ENCODE results near the gene MPL. TPM values are rescaled to one million over a fixed set of nuclear protein-coding genes. Genes with fewer than 3 reads are reported as not detected.

MPL gene
- total RNA-seq, 2 donors from 2014 or later: not detected

- no peaks in the 10 kb centered on the region for H3K27me3 Mint-ChIP-seq
- peaks cover 12% of the 10 kb centered on the region in 2 donors for H3K4me1 Mint-ChIP-seq (ENCODE audit: low read depth in 2 of 2)
- no peaks in the 10 kb centered on the region for H3K36me3 Mint-ChIP-seq
- no peak overlapping the region for H3K4me3 Mint-ChIP-seq
- DNase-seq (ENCODE audit: low spot score) (no peak), ATAC-seq (no peak)
- no peak overlapping the region for H3K27ac Mint-ChIP-seq
- no peaks in the 10 kb centered on the region for H3K9me3 Mint-ChIP-seq
These were observed 35.7 kb downstream of the MPL start for GRCh38 chr1:43373066-43373940.

- no peak overlapping the region for H3K4me3 Mint-ChIP-seq
- H3K27me3 Mint-ChIP-seq: no peaks in the 10 kb centered on the region
- peaks cover 5 to 8% of the 10 kb centered on the region in 2 donors for H3K4me1 Mint-ChIP-seq (ENCODE audit: low read depth in 2 of 2)
- peaks cover 5% of the 10 kb centered on the region for H3K36me3 Mint-ChIP-seq
- DNase-seq (ENCODE audit: low spot score) (no peak), ATAC-seq (no peak)
- H3K27ac Mint-ChIP-seq: no peak overlapping the region
- no peaks in the 10 kb centered on the region for H3K9me3 Mint-ChIP-seq
These were observed 39.2 kb downstream of the MPL start for GRCh38 chr1:43376723-43377235.

DNA sequence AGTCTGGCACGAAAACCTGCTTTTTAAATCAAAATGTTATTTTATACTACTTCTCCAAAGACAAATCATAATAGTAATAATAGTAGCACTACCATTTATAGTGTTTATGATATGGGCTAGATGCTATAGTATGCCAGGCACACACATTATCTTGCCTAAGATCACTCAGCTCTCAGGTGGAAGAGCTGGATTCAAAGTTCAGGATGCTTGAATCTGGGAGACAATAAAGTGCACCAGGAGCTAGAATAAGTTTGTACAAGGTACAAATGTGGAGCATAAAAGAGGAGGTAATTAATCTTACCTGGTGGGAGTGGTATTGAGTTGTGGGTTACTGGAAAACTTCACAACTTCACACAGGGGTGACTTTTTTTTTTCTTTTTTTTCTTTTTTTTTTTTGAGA lies 40.2 kb downstream of the MPL start:
- no peaks in the 10 kb centered on the region for H3K27me3 Mint-ChIP-seq

DNA sequence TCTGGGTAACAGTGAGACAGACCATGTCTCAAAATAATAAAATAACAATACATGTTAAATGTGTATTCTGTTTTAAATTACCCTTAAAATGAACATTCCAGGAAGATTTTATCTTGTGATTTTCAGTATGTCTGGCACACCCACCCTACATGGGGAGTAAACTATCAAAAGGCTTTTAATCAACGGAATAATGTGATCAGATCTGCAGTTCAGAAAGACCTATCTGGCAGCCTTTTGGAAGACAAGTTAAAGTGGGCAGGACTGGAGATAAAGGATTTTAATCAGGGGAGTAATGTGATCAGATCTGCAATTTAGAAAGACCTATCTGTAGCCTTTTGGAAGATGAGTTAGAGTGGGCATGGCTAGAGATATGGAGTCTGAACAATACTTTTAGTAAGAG lies 41.9 kb downstream of the MPL start:
- H3K4me3 Mint-ChIP-seq: no peak overlapping the region
- DNase-seq (ENCODE audit: low spot score) (no peak), ATAC-seq (no peak)
- no peaks in the 10 kb centered on the region for H3K27me3 Mint-ChIP-seq
- no peak overlapping the region for H3K27ac Mint-ChIP-seq
- H3K9me3 Mint-ChIP-seq: no peaks in the 10 kb centered on the region
- peaks cover 14% of the 10 kb centered on the region for H3K36me3 Mint-ChIP-seq
- peaks cover 5 to 8% of the 10 kb centered on the region in 2 donors for H3K4me1 Mint-ChIP-seq (ENCODE audit: low read depth in 2 of 2)

More for the DNA sequence above, 40.2 kb downstream of the MPL start:
- Mint-ChIP-seq H3K9me3 (no peaks in the 10 kb centered on the region), H3K27ac (no peak overlapping the region), H3K36me3 (peaks cover 5% of the 10 kb centered on the region), H3K4me3 (no peak overlapping the region), H3K4me1 (ENCODE audit: low read depth in 2 of 2) (peaks cover 5 to 8% of the 10 kb centered on the region in 2 donors)
- DNase-seq (ENCODE audit: low spot score) (no peak), ATAC-seq (no peak)

GRCh38 chr1:43381612-43382011 lies 44.0 kb downstream of the MPL start:
- no peak for DNase-seq (ENCODE audit: low spot score)
- ATAC-seq: no peak
- peaks cover 23% of the 10 kb centered on the region for H3K36me3 Mint-ChIP-seq
- no peaks in the 10 kb centered on the region for H3K27me3 Mint-ChIP-seq
- no peaks in the 10 kb centered on the region for H3K9me3 Mint-ChIP-seq
- H3K27ac Mint-ChIP-seq: no peak overlapping the region
- peaks cover 5 to 9% of the 10 kb centered on the region in 2 donors for H3K4me1 Mint-ChIP-seq (ENCODE audit: low read depth in 2 of 2)
- no peak overlapping the region for H3K4me3 Mint-ChIP-seq

DNA sequence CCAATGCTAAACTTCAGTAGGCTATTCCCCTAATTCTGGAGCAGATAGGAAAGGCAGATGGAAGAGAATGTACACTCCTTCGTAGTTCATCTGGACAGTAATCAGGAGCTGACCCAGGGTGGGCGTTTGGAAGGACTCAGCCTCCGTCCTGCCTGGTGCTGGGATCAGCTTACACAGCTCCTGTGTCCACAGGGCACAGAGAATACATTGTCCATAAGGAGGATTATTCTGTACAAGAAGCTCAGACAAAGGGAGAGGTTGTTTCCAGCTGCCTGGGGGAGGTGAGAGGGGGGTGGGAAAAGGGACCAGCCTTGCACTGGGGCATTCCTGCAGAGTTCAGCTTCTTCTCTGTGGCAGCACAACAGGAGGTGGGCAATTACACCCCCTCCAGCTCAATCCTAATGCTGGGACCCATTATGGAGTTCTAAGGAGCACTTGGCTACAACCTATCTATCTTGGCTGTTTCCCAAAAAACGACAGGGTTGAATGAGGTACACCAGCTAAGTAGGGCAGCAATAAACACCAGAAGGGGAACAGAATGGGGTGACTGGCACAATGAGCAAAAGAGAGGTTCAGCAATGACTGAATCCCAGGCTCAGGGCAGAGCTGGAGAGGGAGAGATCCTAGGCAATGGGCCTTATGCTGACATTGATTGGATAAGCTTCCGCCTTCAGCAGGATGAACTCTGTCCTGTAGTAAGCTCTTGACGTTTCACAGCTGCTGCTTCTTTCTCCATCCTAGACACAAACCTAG lies 44.6 kb downstream of the MPL start:
- H3K9me3 Mint-ChIP-seq: no peaks in the 10 kb centered on the region
- peaks cover 28% of the 10 kb centered on the region for H3K36me3 Mint-ChIP-seq
- no peak overlapping the region for H3K27ac Mint-ChIP-seq

DNA sequence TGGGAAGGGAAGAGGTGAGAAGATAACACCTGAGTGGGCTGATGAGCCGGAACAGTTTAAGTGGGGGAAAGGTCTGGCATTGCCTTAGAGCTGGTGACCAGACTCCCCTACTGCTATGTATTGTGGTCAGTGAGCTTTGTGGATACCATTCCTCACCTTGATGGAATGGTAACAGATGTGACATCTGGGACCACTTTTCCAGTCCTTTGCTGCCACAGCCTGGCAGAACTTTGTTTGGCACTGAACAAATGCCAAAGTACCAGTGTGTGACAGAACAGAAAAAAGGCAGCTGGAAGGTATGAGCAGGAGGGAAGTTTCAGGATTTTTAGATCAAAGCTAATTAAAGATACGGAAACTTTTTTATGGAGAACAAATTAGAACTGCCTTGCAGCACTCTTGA lies 45.8 kb downstream of the MPL start:
- Mint-ChIP-seq H3K27me3 (no peaks in the 10 kb centered on the region), H3K9me3 (no peaks in the 10 kb centered on the region), H3K4me1 (ENCODE audit: low read depth in 2 of 2) (peaks cover 15 to 17% of the 10 kb centered on the region in 2 donors), H3K4me3 (no peak overlapping the region), H3K36me3 (peaks cover 30% of the 10 kb centered on the region), H3K27ac (no peak overlapping the region)
- no peak for DNase-seq (ENCODE audit: low spot score)
- ATAC-seq: no peak

More for the DNA sequence above, 44.6 kb downstream of the MPL start:
- Mint-ChIP-seq H3K4me1 (ENCODE audit: low read depth in 2 of 2) (peaks cover 5 to 8% of the 10 kb centered on the region in 2 donors), H3K27me3 (no peaks in the 10 kb centered on the region), H3K4me3 (no peak overlapping the region)
- DNase-seq (ENCODE audit: low spot score) (no peak), ATAC-seq (no peak)

DNA sequence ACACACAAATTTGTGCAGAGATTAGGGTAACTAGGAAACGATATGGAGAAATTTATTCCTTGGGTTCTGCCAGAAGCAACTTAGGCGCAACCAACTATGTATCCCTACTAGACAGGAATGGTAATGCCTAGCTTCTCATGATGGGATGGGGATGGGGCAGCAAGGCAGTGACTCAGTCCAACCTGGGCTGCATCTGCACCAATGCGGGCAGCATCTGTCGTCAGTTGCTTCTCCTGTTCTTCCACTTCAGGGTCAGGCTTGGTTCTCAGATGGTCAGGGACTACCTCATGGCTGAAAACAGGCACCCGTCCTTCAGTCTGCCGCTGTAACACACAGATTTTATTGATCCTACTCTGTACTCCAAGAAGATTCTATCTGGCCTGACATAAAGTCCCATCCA lies 49.1 kb downstream of the MPL start:
- H3K27me3 Mint-ChIP-seq: no peaks in the 10 kb centered on the region
- H3K4me1 Mint-ChIP-seq (ENCODE audit: low read depth in 2 of 2): peaks cover 31 to 35% of the 10 kb centered on the region in 2 donors
- H3K27ac Mint-ChIP-seq: no peak overlapping the region
- no peak for ATAC-seq
- H3K9me3 Mint-ChIP-seq: no peaks in the 10 kb centered on the region
- no peak overlapping the region for H3K4me3 Mint-ChIP-seq
- no peak for DNase-seq (ENCODE audit: low spot score)
- H3K36me3 Mint-ChIP-seq: peaks cover 31% of the 10 kb centered on the region

GRCh38 chr1:43387976-43388599 lies 50.5 kb downstream of the MPL start:
- Mint-ChIP-seq H3K27me3 (no peaks in the 10 kb centered on the region), H3K4me1 (ENCODE audit: low read depth in 2 of 2) (peaks cover 36 to 41% of the 10 kb centered on the region in 2 donors), H3K27ac (peak overlapping the region; percentile 92 to 99), H3K36me3 (peaks cover 28% of the 10 kb centered on the region), H3K4me3 (peak overlapping the region; percentile 99), H3K9me3 (no peaks in the 10 kb centered on the region)
- DNase-seq (ENCODE audit: low spot score): no peak
- no peak for ATAC-seq

DNA sequence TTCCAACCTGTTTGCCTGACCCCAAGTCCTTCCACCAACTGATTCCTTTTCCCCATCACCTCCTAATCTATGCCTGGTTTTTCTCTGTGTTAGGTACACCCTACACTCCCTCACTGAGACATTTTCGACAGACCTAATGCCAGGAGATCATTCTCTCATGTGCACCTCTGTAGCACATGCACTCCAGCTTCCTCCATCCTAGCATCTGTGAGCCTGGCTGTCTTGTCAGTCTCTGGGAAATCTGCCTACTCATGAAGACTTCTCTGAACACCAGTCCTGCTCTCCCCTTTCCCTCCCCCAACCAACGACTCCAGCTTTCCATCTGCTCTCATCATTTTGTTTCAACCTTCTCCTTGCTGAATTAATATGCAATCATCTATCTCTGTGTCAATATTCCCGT lies 51.0 kb downstream of the MPL start:
- H3K4me3 Mint-ChIP-seq: peak overlapping the region; percentile 99
- H3K9me3 Mint-ChIP-seq: no peaks in the 10 kb centered on the region
- H3K36me3 Mint-ChIP-seq: peaks cover 22% of the 10 kb centered on the region
- peak overlapping the region; percentile 92 to 99 for H3K27ac Mint-ChIP-seq
- peaks cover 40 to 41% of the 10 kb centered on the region in 2 donors for H3K4me1 Mint-ChIP-seq (ENCODE audit: low read depth in 2 of 2)
- DNase-seq (ENCODE audit: low spot score) (no peak), ATAC-seq (no peak)
- no peaks in the 10 kb centered on the region for H3K27me3 Mint-ChIP-seq

- peaks cover 21% of the 10 kb centered on the region for H3K36me3 Mint-ChIP-seq
- peak; percentile 94 for DNase-seq (ENCODE audit: low spot score)
- peaks cover 40 to 43% of the 10 kb centered on the region in 2 donors for H3K4me1 Mint-ChIP-seq (ENCODE audit: low read depth in 2 of 2)
- H3K27ac Mint-ChIP-seq: peak within 1 kb of the TSS; percentile 92 to 99
- ATAC-seq: peak; percentile 98 to 99
- no peaks in the 10 kb centered on the region for H3K27me3 Mint-ChIP-seq
- no peaks in the 10 kb centered on the region for H3K9me3 Mint-ChIP-seq
- peak within 1 kb of the TSS; percentile 99 for H3K4me3 Mint-ChIP-seq
These were observed 52.0 kb downstream of the MPL start, which contains the start of the genes MED8 and SZT2 for GRCh38 chr1:43389326-43390313. MED8 (minus strand) TSS chr1:43389800; CDS start chr1:43389764, 36 bp downstream. SZT2 (plus strand) TSS chr1:43389899; CDS start chr1:43389969, 70 bp downstream.

DNA sequence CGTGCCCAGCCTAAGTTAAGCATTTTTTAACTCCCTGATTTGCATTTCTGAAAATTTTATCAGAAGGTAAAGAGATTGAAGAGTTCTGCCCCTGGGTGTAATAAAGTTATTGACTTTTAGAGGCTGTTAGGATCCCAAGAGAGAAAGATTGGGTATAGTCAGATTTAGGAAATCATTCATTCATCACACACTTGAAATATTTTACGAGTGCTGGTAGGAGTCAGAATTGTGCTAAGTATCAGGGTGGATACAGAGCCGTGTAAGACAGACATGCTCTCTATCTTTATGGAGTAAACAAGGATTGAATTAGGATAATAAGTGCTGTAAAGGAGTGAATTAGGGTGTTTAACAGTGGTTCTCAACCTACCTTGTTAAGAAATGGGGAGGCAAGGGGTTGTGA lies 55.1 kb downstream of the MPL start:
- ATAC-seq (no peak), DNase-seq (ENCODE audit: low spot score) (no peak)
- Mint-ChIP-seq H3K27ac (no peak overlapping the region), H3K4me1 (ENCODE audit: low read depth in 2 of 2) (peaks cover 37 to 44% of the 10 kb centered on the region in 2 donors), H3K36me3 (peaks cover 13% of the 10 kb centered on the region), H3K9me3 (no peaks in the 10 kb centered on the region), H3K27me3 (no peaks in the 10 kb centered on the region), H3K4me3 (no peak overlapping the region)
